Measurements from ENCODE around the gene MAST3. TPM values are rescaled to one million over a fixed set of nuclear protein-coding genes. Genes with fewer than 3 reads are reported as not detected.

The MAST3 gene
- total and polyA plus RNA-seq, 4 donors: 4.3 to 10.6 (median 6.7) TPM

DNA sequence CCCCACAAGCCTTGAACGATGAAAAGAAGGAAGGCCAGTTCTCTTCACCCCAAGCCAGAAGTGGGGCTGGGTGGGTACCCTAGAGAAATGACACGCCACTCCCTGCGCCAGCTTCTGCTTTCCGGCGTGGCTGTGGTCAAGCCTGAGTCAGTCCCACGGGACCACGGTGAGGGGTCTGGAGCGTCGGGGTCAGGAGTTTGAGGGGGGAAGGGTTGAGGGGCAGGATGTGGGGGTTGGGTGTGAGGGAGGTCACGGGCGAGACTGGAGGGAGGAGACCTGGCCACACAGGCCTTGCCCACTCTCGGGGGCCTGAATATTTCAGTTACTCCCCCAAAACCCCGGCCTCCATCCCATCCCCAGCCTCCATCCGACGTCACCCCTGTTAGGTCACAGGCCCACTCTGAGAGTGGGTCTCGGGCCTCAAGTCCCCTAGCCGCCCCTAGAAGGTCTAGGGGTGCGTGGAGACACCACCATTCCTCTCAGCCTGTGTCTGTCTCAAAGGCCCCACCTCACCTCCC lies 75.5 kb downstream of the MAST3 start:
- peaks cover 0 to 10% (median 4%) of the 10 kb centered on the region in 4 donors for H3K36me3 ChIP-seq (ENCODE audit: control insufficient read depth in 4 of 4, insufficient read depth in 3 of 4, low read depth in 1 of 4, low read length in 3 of 4)
- DNase-seq (ENCODE audit: low spot score): no peak
- H3K27ac ChIP-seq (ENCODE audit: low read depth in 1 of 2, low read length in 2 of 2): peak overlapping the region; percentile 77 to 86
- 69% methylated on average over 18 of the region's 18 CpGs for WGBS
- H3K4me3 ChIP-seq (ENCODE audit: low read depth in 1 of 3, low read length in 3 of 3): no peak overlapping the region
- no peak overlapping the region for H3K9ac ChIP-seq (ENCODE audit: low read depth in 1 of 2, low read length in 2 of 2)
- TF ChIP-seq EGR1 (IDR thresholded peaks at IDR 0.05; ENCODE audit: low read depth in 2 of 2): no peak
- TF ChIP-seq, protein P1, sequence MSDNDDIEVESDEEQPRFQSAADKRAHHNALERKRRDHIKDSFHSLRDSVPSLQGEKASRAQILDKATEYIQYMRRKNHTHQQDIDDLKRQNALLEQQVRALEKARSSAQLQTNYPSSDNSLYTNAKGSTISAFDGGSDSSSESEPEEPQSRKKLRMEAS (IDR thresholded peaks at IDR 0.05): no peak
- TF ChIP-seq, protein P2, sequence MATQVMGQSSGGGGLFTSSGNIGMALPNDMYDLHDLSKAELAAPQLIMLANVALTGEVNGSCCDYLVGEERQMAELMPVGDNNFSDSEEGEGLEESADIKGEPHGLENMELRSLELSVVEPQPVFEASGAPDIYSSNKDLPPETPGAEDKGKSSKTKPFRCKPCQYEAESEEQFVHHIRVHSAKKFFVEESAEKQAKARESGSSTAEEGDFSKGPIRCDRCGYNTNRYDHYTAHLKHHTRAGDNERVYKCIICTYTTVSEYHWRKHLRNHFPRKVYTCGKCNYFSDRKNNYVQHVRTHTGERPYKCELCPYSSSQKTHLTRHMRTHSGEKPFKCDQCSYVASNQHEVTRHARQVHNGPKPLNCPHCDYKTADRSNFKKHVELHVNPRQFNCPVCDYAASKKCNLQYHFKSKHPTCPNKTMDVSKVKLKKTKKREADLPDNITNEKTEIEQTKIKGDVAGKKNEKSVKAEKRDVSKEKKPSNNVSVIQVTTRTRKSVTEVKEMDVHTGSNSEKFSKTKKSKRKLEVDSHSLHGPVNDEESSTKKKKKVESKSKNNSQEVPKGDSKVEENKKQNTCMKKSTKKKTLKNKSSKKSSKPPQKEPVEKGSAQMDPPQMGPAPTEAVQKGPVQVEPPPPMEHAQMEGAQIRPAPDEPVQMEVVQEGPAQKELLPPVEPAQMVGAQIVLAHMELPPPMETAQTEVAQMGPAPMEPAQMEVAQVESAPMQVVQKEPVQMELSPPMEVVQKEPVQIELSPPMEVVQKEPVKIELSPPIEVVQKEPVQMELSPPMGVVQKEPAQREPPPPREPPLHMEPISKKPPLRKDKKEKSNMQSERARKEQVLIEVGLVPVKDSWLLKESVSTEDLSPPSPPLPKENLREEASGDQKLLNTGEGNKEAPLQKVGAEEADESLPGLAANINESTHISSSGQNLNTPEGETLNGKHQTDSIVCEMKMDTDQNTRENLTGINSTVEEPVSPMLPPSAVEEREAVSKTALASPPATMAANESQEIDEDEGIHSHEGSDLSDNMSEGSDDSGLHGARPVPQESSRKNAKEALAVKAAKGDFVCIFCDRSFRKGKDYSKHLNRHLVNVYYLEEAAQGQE (IDR thresholded peaks at IDR 0.05): no peak
- TF ChIP-seq HNF4A (conservative IDR thresholded peaks at IDR 0.05): no peak
- TF ChIP-seq FOXA1 (IDR thresholded peaks at IDR 0.05): no peak
- peaks cover 4 to 13% (median 8%) of the 10 kb centered on the region in 4 donors for H3K4me1 ChIP-seq (ENCODE audit: control insufficient read depth in 4 of 4, insufficient read depth in 4 of 4, low read length in 3 of 4)
- H3K9me3 ChIP-seq (ENCODE audit: control insufficient read depth in 4 of 4, low read length in 3 of 4): no peaks in the 10 kb centered on the region
- H3K27me3 ChIP-seq (ENCODE audit: control insufficient read depth in 4 of 4, insufficient read depth in 4 of 4, low read length in 3 of 4): no peaks in the 10 kb centered on the region

DNA sequence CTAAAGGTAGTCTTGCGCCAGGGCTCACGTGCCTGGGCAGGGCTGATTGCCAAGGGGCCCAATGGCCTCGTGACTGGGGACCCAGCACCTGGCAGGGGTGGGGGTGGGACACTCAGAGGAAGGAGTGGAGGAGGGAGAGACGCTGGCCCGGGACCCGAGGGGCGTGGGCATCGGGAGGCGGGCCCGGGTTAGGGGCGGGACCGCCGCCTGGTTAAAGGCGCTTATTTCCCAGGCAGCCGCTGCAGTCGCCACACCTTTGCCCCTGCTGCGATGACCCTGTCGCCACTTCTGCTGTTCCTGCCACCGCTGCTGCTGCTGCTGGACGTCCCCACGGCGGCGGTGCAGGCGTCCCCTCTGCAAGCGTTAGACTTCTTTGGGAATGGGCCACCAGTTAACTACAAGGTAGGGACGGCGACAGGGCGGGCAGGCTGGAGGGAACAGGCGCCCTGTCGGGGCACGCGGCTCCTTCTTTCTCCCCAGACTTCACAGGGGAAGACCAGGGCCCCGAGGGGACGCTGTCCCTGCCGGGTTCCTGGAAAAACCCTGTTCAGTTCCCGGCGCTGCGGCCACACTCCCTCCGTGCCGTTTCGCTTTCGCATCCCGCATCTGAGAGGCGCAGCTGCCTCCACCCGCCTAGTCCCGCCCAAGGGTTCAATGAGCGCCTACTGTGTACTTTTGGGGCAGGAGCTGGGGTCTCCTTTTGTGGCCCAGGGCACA lies 76.2 kb downstream of the MAST3 start, which contains the start of gene IFI30:
IFI30 (plus strand) TSS at position 242 of the 717 bp plus-strand sequence; CDS start at position 271, 29 bp downstream.
- TF ChIP-seq GABPA (IDR thresholded peaks at IDR 0.05 in 1 of 2, conservative IDR thresholded peaks at IDR 0.05 in 1 of 2) (peak in 1 of 2 donors; percentile 39), YY1 (IDR thresholded peaks at IDR 0.05) (peak; percentile 71), NR2F2 (IDR thresholded peaks at IDR 0.05) (no peak), HNF4A (conservative IDR thresholded peaks at IDR 0.05) (peak; percentile 4 to 18), RAD21 (IDR thresholded peaks at IDR 0.05) (no peak), RXRA (IDR thresholded peaks at IDR 0.05) (no peak), JUND (IDR thresholded peaks at IDR 0.05) (peak in 1 of 2 donors; percentile 23), EGR1 (IDR thresholded peaks at IDR 0.05; ENCODE audit: low read depth in 2 of 2) (no peak), FOXA2 (IDR thresholded peaks at IDR 0.05) (no peak), FOXA1 (IDR thresholded peaks at IDR 0.05) (no peak), TAF1 (conservative IDR thresholded peaks at IDR 0.05) (peak; percentile 89), SP1 (IDR thresholded peaks at IDR 0.05) (peak; percentile 5), HNF4G (IDR thresholded peaks at IDR 0.05) (no peak)
- TF ChIP-seq, protein P3, sequence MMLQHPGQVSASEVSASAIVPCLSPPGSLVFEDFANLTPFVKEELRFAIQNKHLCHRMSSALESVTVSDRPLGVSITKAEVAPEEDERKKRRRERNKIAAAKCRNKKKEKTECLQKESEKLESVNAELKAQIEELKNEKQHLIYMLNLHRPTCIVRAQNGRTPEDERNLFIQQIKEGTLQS (IDR thresholded peaks at IDR 0.05): no peak
- TF ChIP-seq, protein P4, sequence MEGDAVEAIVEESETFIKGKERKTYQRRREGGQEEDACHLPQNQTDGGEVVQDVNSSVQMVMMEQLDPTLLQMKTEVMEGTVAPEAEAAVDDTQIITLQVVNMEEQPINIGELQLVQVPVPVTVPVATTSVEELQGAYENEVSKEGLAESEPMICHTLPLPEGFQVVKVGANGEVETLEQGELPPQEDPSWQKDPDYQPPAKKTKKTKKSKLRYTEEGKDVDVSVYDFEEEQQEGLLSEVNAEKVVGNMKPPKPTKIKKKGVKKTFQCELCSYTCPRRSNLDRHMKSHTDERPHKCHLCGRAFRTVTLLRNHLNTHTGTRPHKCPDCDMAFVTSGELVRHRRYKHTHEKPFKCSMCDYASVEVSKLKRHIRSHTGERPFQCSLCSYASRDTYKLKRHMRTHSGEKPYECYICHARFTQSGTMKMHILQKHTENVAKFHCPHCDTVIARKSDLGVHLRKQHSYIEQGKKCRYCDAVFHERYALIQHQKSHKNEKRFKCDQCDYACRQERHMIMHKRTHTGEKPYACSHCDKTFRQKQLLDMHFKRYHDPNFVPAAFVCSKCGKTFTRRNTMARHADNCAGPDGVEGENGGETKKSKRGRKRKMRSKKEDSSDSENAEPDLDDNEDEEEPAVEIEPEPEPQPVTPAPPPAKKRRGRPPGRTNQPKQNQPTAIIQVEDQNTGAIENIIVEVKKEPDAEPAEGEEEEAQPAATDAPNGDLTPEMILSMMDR (IDR thresholded peaks at IDR 0.05; ENCODE audit: low read depth, low read length, missing input control): no peak
- TF ChIP-seq, protein P2 (IDR thresholded peaks at IDR 0.05): peak; percentile 91
- TF ChIP-seq, protein P5, sequence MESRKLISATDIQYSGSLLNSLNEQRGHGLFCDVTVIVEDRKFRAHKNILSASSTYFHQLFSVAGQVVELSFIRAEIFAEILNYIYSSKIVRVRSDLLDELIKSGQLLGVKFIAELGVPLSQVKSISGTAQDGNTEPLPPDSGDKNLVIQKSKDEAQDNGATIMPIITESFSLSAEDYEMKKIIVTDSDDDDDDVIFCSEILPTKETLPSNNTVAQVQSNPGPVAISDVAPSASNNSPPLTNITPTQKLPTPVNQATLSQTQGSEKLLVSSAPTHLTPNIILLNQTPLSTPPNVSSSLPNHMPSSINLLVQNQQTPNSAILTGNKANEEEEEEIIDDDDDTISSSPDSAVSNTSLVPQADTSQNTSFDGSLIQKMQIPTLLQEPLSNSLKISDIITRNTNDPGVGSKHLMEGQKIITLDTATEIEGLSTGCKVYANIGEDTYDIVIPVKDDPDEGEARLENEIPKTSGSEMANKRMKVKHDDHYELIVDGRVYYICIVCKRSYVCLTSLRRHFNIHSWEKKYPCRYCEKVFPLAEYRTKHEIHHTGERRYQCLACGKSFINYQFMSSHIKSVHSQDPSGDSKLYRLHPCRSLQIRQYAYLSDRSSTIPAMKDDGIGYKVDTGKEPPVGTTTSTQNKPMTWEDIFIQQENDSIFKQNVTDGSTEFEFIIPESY (IDR thresholded peaks at IDR 0.05): no peak
- TF ChIP-seq, protein P1 (IDR thresholded peaks at IDR 0.05): peak; percentile 9
- Histone ChIP-seq H3K4me1 (ENCODE audit: control insufficient read depth in 4 of 4, insufficient read depth in 4 of 4, low read length in 3 of 4) (peaks cover 4 to 13% (median 8%) of the 10 kb centered on the region in 4 donors), H3K4me3 (ENCODE audit: low read depth in 1 of 3, low read length in 3 of 3) (peak within 1 kb of the TSS; percentile 63 to 89 (median 83)), H3K36me3 (ENCODE audit: control insufficient read depth in 4 of 4, insufficient read depth in 3 of 4, low read depth in 1 of 4, low read length in 3 of 4) (peaks cover 0 to 8% (median 4%) of the 10 kb centered on the region in 4 donors), H3K27me3 (ENCODE audit: control insufficient read depth in 4 of 4, insufficient read depth in 4 of 4, low read length in 3 of 4) (no peaks in the 10 kb centered on the region), H3K27ac (ENCODE audit: low read depth in 1 of 2, low read length in 2 of 2) (peak within 1 kb of the TSS; percentile 77 to 86), H3K9me3 (ENCODE audit: control insufficient read depth in 4 of 4, low read length in 3 of 4) (no peaks in the 10 kb centered on the region), H3K9ac (ENCODE audit: low read depth in 1 of 2, low read length in 2 of 2) (peak within 1 kb of the TSS; percentile 42 to 60)
- WGBS: under 1% methylated on average over 47 of the region's 47 CpGs
- peak; percentile 71 for DNase-seq (ENCODE audit: low spot score)

Measured in liver (tissue), 9 donors.